H1 (cell line): Measurements from ENCODE around the gene SNX17. TPM values are rescaled to one million over a fixed set of nuclear protein-coding genes. Genes with fewer than 3 reads are reported as not detected.

Experiments used
- CTCF ChIA-PET: fragments of 300-600 bp; sonication (Branson Sonifier 250); formaldehyde crosslinking; loops from one replicate; lab custom pipeline; 2021; ENCODE audit not compliant: partially characterized antibody; lab: Charles Lee
- POLR2A ChIA-PET: fragments of 300-600 bp; sonication (Branson Sonifier 250); formaldehyde crosslinking; loops from one replicate; lab custom pipeline; 2021; ENCODE audit warnings: inconsistent platforms; ENCODE audit not compliant: partially characterized antibody; lab: Charles Lee
- DNase-seq, 2 experiments: peaks; one replicate each; pipeline versions ENCODE4 v3.0.0 to v3.0.0-alpha.2; 2010 to 2022; ENCODE audit warnings: low spot score in 2 of 2, low read depth in 1 of 2, mixed read lengths in 1 of 2
- FAIRE-seq: peaks from 2 replicates; lab custom pipeline; 2011; peaks lifted over from hg19 to GRCh38; lab: Jason Lieb, UNC
- H2AFZ ChIP-seq: 2 replicates; pipeline ENCODE4 v1.8.1; 2012; ENCODE audit warnings: low read length, inconsistent platforms
- H2AK5ac ChIP-seq: 2 replicates; pipeline ENCODE4 v1.6.1; 2013; ENCODE audit warnings: low read depth, low read length
- H2BK120ac ChIP-seq: replicated peaks from 2 replicates; pipeline ENCODE3; 2013; ENCODE audit warnings: low read depth, low read length, inconsistent platforms
- H2BK12ac ChIP-seq: 2 replicates; pipeline ENCODE4 v1.6.1; 2013; ENCODE audit warnings: low read depth, low read length
- H2BK15ac ChIP-seq: 2 replicates; pipeline ENCODE4 v1.6.1; 2013; ENCODE audit warnings: low read length
- H2BK20ac ChIP-seq: 2 replicates; pipeline ENCODE4 v1.6.1; 2013; ENCODE audit warnings: low read length
- H2BK5ac ChIP-seq: 2 replicates; pipeline ENCODE4 v1.6.1; 2013; ENCODE audit warnings: low read depth, low read length
- H3K14ac ChIP-seq: 2 replicates; pipeline ENCODE4 v1.6.1; 2013; ENCODE audit warnings: inconsistent platforms; ENCODE audit not compliant: insufficient read length
- H3K18ac ChIP-seq: 2 replicates; pipeline ENCODE4 v1.6.1; 2013; ENCODE audit warnings: low read length; ENCODE audit errors: extremely low read depth
- H3K23ac ChIP-seq: 2 replicates; pipeline ENCODE4 v1.6.1; 2013; ENCODE audit warnings: inconsistent platforms; ENCODE audit not compliant: insufficient read length
- H3K23me2 ChIP-seq: 2 replicates; pipeline ENCODE4 v1.6.1; 2013; ENCODE audit warnings: low read depth, low read length
- H3K27ac ChIP-seq: 2 replicates; pipeline ENCODE4 v1.6.1; 2011; ENCODE audit warnings: low read depth, low read length, inconsistent platforms
- H3K27me3 ChIP-seq, 4 experiments: replicated peaks in 1 of 4; 1 replicate in 1 of 4; 2 replicates in 3 of 4; pipeline versions ENCODE4 v1.6.1 to v1.8.1; 2011 to 2013; ENCODE audit warnings: low read length in 3 of 4, mild to moderate bottlenecking in 3 of 4, inconsistent platforms in 2 of 4, mixed read lengths in 2 of 4, moderate library complexity in 1 of 4; ENCODE audit not compliant: control insufficient read depth in 3 of 4, insufficient read depth in 3 of 4; ENCODE audit errors: extremely low read depth in 1 of 4
- H3K36me3 ChIP-seq, 4 experiments: 2 replicates each; pipeline versions ENCODE4 v1.6.1 to v1.8.1; 2011 to 2013; ENCODE audit warnings: mild to moderate bottlenecking in 4 of 4, low read length in 3 of 4, moderate library complexity in 2 of 4, control low read depth in 1 of 4, inconsistent platforms in 1 of 4; ENCODE audit not compliant: insufficient read depth in 4 of 4, control insufficient read depth in 2 of 4
- H3K4ac ChIP-seq: replicated peaks from 2 replicates; pipeline ENCODE3; 2013; ENCODE audit warnings: low read length, low read depth, mixed read lengths, inconsistent platforms; ENCODE audit not compliant: insufficient read length
- H3K4me1 ChIP-seq, 4 experiments: replicated peaks in 1 of 4; 1 replicate in 1 of 4; 2 replicates in 3 of 4; pipeline versions ENCODE4 v1.6.1 to v1.8.1; 2011 to 2013; ENCODE audit warnings: low read length in 3 of 4, inconsistent platforms in 2 of 4, mixed read lengths in 1 of 4; ENCODE audit not compliant: insufficient read depth in 4 of 4, control insufficient read depth in 3 of 4
- H3K4me2 ChIP-seq, 2 experiments: 2 replicates each; pipeline versions ENCODE4 v1.6.1 to v1.8.1; 2011 to 2013; ENCODE audit warnings: low read depth in 2 of 2, low read length in 2 of 2, control low read depth in 1 of 2, inconsistent platforms in 1 of 2, mild to moderate bottlenecking in 1 of 2; ENCODE audit not compliant: insufficient read depth in 1 of 2
- H3K4me3 ChIP-seq, 4 experiments: fragments of 200-600, 300-600 bp in 1 of 4; sonication (generic), shearing (Covaris generic), sonication (Bioruptor Twin) in 1 of 4; 2 replicates each; pipeline versions ENCODE4 v1.5.1 to v1.8.1; 2011 to 2016; ENCODE audit warnings: low read length in 4 of 4, low read depth in 3 of 4, control low read depth in 2 of 4, inconsistent platforms in 2 of 4, mild to moderate bottlenecking in 2 of 4, mixed read lengths in 1 of 4, moderate library complexity in 1 of 4; ENCODE audit not compliant: insufficient read depth in 2 of 4; ENCODE audit errors: extremely low read depth in 1 of 4
- H3K56ac ChIP-seq: replicated peaks from 2 replicates; pipeline ENCODE3; 2013; ENCODE audit warnings: low read depth, mild to moderate bottlenecking, mixed read lengths, low read length, inconsistent platforms; ENCODE audit not compliant: insufficient read length
- H3K79me1 ChIP-seq: 2 replicates; pipeline ENCODE4 v1.6.1; 2013; ENCODE audit warnings: low read depth, low read length, control low read depth
- H3K79me2 ChIP-seq, 2 experiments: 2 replicates each; pipeline versions ENCODE4 v1.6.1 to v1.8.1; 2012 to 2013; ENCODE audit warnings: low read length in 2 of 2, mild to moderate bottlenecking in 2 of 2, inconsistent platforms in 1 of 2; ENCODE audit not compliant: insufficient read depth in 2 of 2, control insufficient read depth in 1 of 2
- H3K9ac ChIP-seq, 4 experiments: replicated peaks in 1 of 4; 1 replicate in 1 of 4; 2 replicates in 3 of 4; pipeline versions ENCODE4 v1.6.1 to v1.8.1; 2011 to 2013; ENCODE audit warnings: low read depth in 3 of 4, low read length in 3 of 4, control low read depth in 2 of 4, mild to moderate bottlenecking in 2 of 4, moderate library complexity in 2 of 4, inconsistent platforms in 1 of 4; ENCODE audit errors: extremely low read depth in 1 of 4
- H3K9me3 ChIP-seq, 2 experiments: 2 replicates each; pipeline versions ENCODE4 v1.6.1 to v1.8.1; 2012 to 2013; ENCODE audit warnings: mild to moderate bottlenecking in 2 of 2, moderate library complexity in 2 of 2, control low read depth in 1 of 2, inconsistent platforms in 1 of 2, low read depth in 1 of 2, low read length in 1 of 2, mixed read lengths in 1 of 2; ENCODE audit not compliant: insufficient read depth in 2 of 2
- H4K20me1 ChIP-seq, 2 experiments: replicated peaks in 1 of 2; 2 replicates each; pipeline versions ENCODE3 to v1.8.1; 2011 to 2013; ENCODE audit warnings: inconsistent platforms in 2 of 2, low read length in 2 of 2, mild to moderate bottlenecking in 1 of 2; ENCODE audit not compliant: insufficient read depth in 2 of 2, control insufficient read depth in 1 of 2
- H4K5ac ChIP-seq: 2 replicates; pipeline ENCODE4 v1.6.1; 2013; ENCODE audit warnings: low read length, low read depth, mixed read lengths, inconsistent platforms; ENCODE audit not compliant: insufficient read length
- H4K8ac ChIP-seq: 2 replicates; pipeline ENCODE4 v1.8.0; 2013; ENCODE audit warnings: mild to moderate bottlenecking, moderate library complexity, low read length, inconsistent platforms; ENCODE audit not compliant: insufficient read depth; ENCODE audit errors: extremely low read depth
- H4K91ac ChIP-seq: replicated peaks from 2 replicates; pipeline ENCODE3; 2013; ENCODE audit warnings: low read length, mixed read lengths, inconsistent platforms; ENCODE audit not compliant: insufficient read length
- CBX8 ChIP-seq: fragments of 300-800, 300-1000 bp; sonication (generic); IDR thresholded peaks from 2 replicates; pipeline ENCODE4 v1.7.1; 2016; ENCODE audit warnings: low read depth, low read length, borderline replicate concordance
- CTCF ChIP-seq, 3 experiments: IDR thresholded peaks; 1 replicate in 2 of 3; 2 replicates in 1 of 3; pipeline versions ENCODE4 v1.5.1 to v1.6.1; 2011; ENCODE audit warnings: low read length in 3 of 3, mild to moderate bottlenecking in 3 of 3, inconsistent platforms in 2 of 3, low read depth in 1 of 3, moderate library complexity in 1 of 3; ENCODE audit not compliant: insufficient read depth in 1 of 3; ENCODE audit errors: control extremely low read depth in 1 of 3
- RAD21 ChIP-seq, 2 experiments: IDR thresholded peaks in 1 of 2; conservative IDR thresholded peaks in 1 of 2; 2 replicates each; pipeline ENCODE4 v1.6.1; 2011; ENCODE audit warnings: low read depth in 2 of 2, low read length in 2 of 2, improper control_type of control experiment in 1 of 2, inconsistent platforms in 1 of 2, mild to moderate bottlenecking in 1 of 2, moderate library complexity in 1 of 2
- RXRA ChIP-seq: IDR thresholded peaks from 2 replicates; pipeline ENCODE4 v1.6.1; 2011; ENCODE audit warnings: low read depth, mild to moderate bottlenecking, low read length, moderate library complexity; ENCODE audit not compliant: insufficient read depth
- SIX5 ChIP-seq: IDR thresholded peaks from 2 replicates; pipeline ENCODE4 v1.6.1; 2011; ENCODE audit warnings: mild to moderate bottlenecking, low read depth, low read length
- SRF ChIP-seq: IDR thresholded peaks from 2 replicates; pipeline ENCODE4 v1.6.1; 2011; ENCODE audit warnings: mild to moderate bottlenecking, low read depth, low read length, moderate library complexity
- TAF1 ChIP-seq: IDR thresholded peaks from 2 replicates; pipeline ENCODE4 v1.6.1; 2011; ENCODE audit warnings: mild to moderate bottlenecking, low read depth, low read length
- TAF7 ChIP-seq: optimal IDR thresholded peaks from 2 replicates; pipeline ENCODE3; 2011; ENCODE audit warnings: low read depth, mild to moderate bottlenecking, inconsistent platforms, low read length, moderate library complexity, borderline replicate concordance
- TEAD4 ChIP-seq: IDR thresholded peaks from 2 replicates; pipeline ENCODE4 v1.6.1; 2012; ENCODE audit warnings: low read depth, low read length, inconsistent platforms, mixed read lengths
- WGBS, 2 experiments: shearing (Covaris generic) in 1 of 2; methylation state at CpG; one replicate each; pipeline versions ENCODE4 v1.1.6 to v1.1.7; 2013 to 2015; ENCODE audit warnings: low lambda C conversion rate in 2 of 2, mixed read lengths in 2 of 2, inconsistent platforms in 1 of 2, low coverage in 1 of 2, missing lambda C conversion rate in 1 of 2; ENCODE audit not compliant: insufficient replicate concordance in 2 of 2, insufficient coverage in 1 of 2, insufficient read length in 1 of 2; ENCODE audit errors: extremely low coverage in 1 of 2, missing lambda C conversion rate in 1 of 2; 5-methylcytosine and 5-hydroxymethylcytosine counted together
- polyA plus RNA-seq, 7 experiments: library from polyadenylated mRNA; depleted of rRNA in 3 of 7; stranded (reverse) in 5 of 7; unstranded in 2 of 7; fragments of >200 nt in 5 of 7; fragments of 200-250 nt in 2 of 7; gene quantifications; 1 replicate in 5 of 7; 2 replicates in 1 of 7; 4 replicates in 1 of 7; pipeline versions ENCODE4 v1.2.1 to v1.2.3, GENCODE V29; 2011 to 2013; ENCODE audit warnings: missing spikeins in 2 of 7, mixed read lengths in 2 of 7
- total RNA-seq: library from RNA; stranded (reverse); fragmentation: NEBNext Ultra II Directional; extraction: Animal tissue kit (Norgen Biotek cat#: 25700); gene quantifications from 2 replicates; pipeline ENCODE4 v1.2.1, GENCODE V29; 2021

The SNX17 gene
- total and polyA plus RNA-seq, 2 of the 8 experiments (the other 6 are each of a cell fraction or from before 2014, with no cell fraction given), result 54.9 to 66.2 TPM

GRCh38 chr2:27412419-27413152 is 42.2 kb downstream of the SNX17 start:
- H3K4ac ChIP-seq, result no peak overlapping the region
- H3K36me3 ChIP-seq, result peaks cover 0 to under 1% (median 0%) of the 10 kb centered on the region in 4 experiments; a peak in 1 of 8 replicates
- H4K5ac ChIP-seq, result no peak overlapping the region
- no peak overlapping the region for H2AFZ ChIP-seq
- ChIA-PET POLR2A (no interaction called here), CTCF (interaction anchor here (0.6 kb wide), 1 partner anchor 22 kb away, joined by 4 read pairs; no protein-coding TSS in a partner anchor)
- H4K91ac ChIP-seq, result no peak overlapping the region
- H2BK20ac ChIP-seq, result no peak overlapping the region
- H2BK120ac ChIP-seq, result no peak overlapping the region
- no peaks in the 10 kb centered on the region for H3K27me3 ChIP-seq
- no peaks in the 10 kb centered on the region for H3K79me1 ChIP-seq
- H3K23ac ChIP-seq, result no peak overlapping the region
- H4K20me1 ChIP-seq, result peaks cover 0 to 2% of the 10 kb centered on the region in 2 experiments
- H2BK15ac ChIP-seq, result no peak overlapping the region
- H3K56ac ChIP-seq, result no peak overlapping the region
- no peak overlapping the region for H3K27ac ChIP-seq
- H3K4me2 ChIP-seq, result no peak overlapping the region
- H2AK5ac ChIP-seq, result no peak overlapping the region
- DNase-seq (no peak), FAIRE-seq (no peak)
- peaks cover 7 to 16% of the 10 kb centered on the region in 2 experiments for H3K79me2 ChIP-seq
- no peak overlapping the region for H2BK5ac ChIP-seq
- H2BK12ac ChIP-seq, result no peak overlapping the region
- no peak overlapping the region for H3K14ac ChIP-seq
- H3K9me3 ChIP-seq, result no peaks in the 10 kb centered on the region
- H3K4me3 ChIP-seq, result no peak overlapping the region
- no peak overlapping the region for H4K8ac ChIP-seq
- peaks cover 0 to 5% (median 3%) of the 10 kb centered on the region in 4 experiments; a peak in 4 of 7 replicates for H3K4me1 ChIP-seq
- no peak overlapping the region for H3K9ac ChIP-seq
- H3K23me2 ChIP-seq, result peaks cover 7% of the 10 kb centered on the region
- WGBS, 2 experiments, result 88% methylated on average over 9 of the region's 9 CpGs; no CpG with 5 or more reads in 1 of the 2 experiments
- H3K18ac ChIP-seq, result no peak overlapping the region
- TF ChIP-seq SRF (no peak), TAF7 (no peak), TEAD4 (no peak), TAF1 (no peak), CTCF (IDR thresholded peaks at IDR 0.05; ENCODE audit: control extremely low read depth in 1 of 3, insufficient read depth in 1 of 3, low read depth in 1 of 3, low read length in 3 of 3) (no peak), SIX5 (no peak), RAD21 (IDR thresholded peaks at IDR 0.05 in 1 of 2, conservative IDR thresholded peaks at IDR 0.05 in 1 of 2; ENCODE audit: low read depth in 2 of 2, low read length in 2 of 2) (no peak), RXRA (no peak), CBX8 (no peak)
